22Rv1 (cell line): ENCODE measurements around the gene GAPT.

Experiments
- H3K27ac ChIP-seq: fragments of 450-650 bp; 2 replicates; pipeline ENCODE4 v1.5.1; 2017
- ZFX ChIP-seq: fragments of 450-650 bp; IDR thresholded peaks from 2 replicates; pipeline ENCODE4 v1.6.1; 2017; ENCODE audit warnings: antibody characterized with exemption, borderline replicate concordance
- TF ChIP-seq, protein P1 (sequence below): fragments of 450-650 bp; IDR thresholded peaks from 2 replicates; pipeline ENCODE4 v1.5.1; 2017; ENCODE audit warnings: mild to moderate bottlenecking

Gene GAPT

DNA sequence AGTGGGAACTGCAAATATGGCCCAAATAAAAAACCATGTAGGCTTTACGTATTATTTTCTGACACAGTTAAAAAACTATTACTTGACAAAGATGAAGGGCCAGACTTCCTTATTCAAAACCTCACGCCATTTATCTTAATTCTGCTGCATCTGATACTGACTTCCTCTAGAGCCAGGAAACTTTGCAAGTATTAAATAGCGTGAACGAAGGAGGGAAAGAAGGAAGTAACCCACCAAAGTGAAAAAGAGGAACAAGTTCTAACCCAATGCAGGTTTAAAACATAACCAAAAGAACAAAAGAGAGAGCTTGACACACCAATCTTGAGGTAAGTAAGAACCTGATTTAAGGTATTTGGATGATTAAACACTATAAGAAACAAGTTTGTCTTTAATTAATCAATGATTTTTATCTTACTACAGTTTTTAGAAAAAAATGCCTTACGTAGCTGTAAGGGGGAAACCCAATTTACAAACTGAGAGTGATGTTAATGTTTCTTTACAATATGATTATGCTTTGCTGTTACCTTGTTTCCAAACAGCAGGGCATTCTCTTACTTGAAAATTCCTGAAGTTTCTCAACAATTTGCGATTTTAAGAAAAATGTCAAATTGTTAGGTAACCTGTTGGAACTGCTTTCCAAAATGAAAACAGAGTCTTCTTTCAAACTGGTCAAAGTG lies at the start of gene GAPT:
Gene GAPT (plus strand): TSS at position 220 of the 677 bp plus-strand sequence. CDS start 3,102 bp downstream, outside the sequence.
- TF ChIP-seq ZFX: no peak
- TF ChIP-seq, protein P1, sequence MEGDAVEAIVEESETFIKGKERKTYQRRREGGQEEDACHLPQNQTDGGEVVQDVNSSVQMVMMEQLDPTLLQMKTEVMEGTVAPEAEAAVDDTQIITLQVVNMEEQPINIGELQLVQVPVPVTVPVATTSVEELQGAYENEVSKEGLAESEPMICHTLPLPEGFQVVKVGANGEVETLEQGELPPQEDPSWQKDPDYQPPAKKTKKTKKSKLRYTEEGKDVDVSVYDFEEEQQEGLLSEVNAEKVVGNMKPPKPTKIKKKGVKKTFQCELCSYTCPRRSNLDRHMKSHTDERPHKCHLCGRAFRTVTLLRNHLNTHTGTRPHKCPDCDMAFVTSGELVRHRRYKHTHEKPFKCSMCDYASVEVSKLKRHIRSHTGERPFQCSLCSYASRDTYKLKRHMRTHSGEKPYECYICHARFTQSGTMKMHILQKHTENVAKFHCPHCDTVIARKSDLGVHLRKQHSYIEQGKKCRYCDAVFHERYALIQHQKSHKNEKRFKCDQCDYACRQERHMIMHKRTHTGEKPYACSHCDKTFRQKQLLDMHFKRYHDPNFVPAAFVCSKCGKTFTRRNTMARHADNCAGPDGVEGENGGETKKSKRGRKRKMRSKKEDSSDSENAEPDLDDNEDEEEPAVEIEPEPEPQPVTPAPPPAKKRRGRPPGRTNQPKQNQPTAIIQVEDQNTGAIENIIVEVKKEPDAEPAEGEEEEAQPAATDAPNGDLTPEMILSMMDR: no peak
- no peak within 1 kb of the TSS for H3K27ac ChIP-seq

DNA sequence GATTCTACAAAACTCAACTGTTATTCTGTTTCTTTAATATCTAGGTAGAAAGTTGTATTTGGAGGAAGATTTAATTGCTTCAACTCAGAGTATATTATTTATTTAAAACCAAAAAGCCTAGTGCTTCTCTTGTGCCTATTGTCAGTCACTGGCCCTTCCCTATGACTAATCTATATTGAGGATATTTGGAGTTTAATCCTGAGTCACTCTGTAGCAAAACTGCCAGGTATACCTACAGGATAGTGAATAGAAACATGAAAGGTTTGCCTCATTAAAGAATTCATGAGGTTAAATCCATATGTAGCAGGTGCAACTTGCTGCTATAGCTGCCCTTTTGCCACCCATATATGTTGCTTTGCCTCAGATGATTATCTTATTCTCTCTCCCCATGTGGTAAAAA lies 46.4 kb upstream of the GAPT start:
- H3K27ac ChIP-seq: no peak overlapping the region
- TF ChIP-seq ZFX: no peak
- TF ChIP-seq, protein P1: no peak

DNA sequence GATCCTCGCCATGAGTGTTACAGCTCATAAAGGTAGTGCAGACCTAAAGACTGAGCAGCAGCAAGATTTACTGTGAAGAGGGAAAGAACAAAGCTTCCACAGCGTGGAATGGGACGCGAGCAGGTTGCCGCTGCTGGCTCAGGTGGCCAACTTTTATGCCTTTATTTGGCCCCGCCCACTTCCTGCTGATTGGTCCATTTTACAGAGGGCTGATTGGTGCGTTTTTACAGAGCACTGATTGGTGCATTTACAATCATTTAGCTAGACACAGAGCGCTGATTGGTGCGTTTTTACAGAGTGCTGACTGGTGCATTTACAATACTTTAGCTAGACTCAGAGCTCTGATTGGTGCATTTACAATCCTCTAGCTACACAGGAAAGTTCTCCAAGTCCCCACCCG lies 45.2 kb upstream of the GAPT start:
- TF ChIP-seq ZFX: no peak
- TF ChIP-seq, protein P1: no peak
- H3K27ac ChIP-seq: no peak overlapping the region

GRCh38 chr5:58447226-58447625 lies 44.0 kb upstream of the GAPT start:
- H3K27ac ChIP-seq: no peak overlapping the region
- TF ChIP-seq, protein P1: no peak
- TF ChIP-seq ZFX: no peak

DNA sequence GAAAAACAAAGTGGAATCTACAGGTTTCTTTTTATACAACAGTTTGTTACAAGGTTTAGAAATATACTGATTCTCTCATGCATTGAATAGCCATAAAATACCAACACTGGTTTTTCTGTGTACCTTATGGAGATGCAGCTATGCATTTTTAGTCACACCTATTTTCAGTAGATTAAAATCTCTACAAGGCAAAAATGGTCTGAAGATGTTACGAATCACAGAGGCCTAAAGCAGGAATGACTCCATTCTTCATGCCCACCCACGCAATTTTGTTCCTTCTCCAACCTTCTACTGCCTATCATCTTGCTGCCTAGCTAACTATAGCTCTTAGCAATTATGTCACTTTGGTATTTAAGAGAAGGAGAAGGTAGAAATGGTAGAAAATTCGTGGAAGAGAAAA lies 41.2 kb upstream of the GAPT start:
- no peak for TF ChIP-seq ZFX
- TF ChIP-seq, protein P1: no peak
- no peak overlapping the region for H3K27ac ChIP-seq

DNA sequence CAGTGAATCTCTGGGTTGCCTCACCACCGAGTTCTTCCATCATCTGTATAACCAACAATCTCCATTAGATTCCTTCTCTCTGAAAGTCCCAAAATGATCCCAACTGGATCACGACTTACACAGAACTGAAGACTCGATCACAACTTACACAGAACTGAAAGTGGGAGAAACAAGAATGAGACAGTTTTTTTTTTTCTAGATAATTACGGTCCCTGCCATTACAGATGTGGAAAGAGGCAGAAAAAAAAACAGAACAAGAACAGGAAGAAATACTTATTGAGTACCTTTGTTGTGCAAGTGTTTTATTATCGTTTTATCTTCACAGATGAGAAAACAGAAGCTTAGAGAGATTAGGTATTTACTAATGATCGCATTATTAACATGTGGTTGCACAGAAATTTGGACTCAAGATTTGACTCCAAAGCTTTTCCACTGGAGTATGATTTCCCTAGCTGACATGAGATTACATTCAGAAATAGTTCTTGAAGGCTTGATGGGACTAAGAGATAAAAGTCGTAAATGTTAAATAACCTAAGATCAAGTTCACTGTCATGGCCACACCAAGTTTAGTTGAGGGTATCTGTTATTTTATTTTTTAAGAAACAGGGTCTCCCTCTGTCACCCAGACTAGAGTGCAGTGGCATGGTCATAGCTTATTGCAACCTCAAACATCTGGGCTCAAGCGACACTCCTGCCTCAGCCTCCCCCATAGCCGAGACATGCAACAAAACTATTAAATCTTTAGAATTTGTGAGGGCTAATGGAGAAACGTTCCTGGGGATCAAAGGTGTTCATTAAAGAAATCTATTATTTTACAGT lies 40.2 kb upstream of the GAPT start:
- TF ChIP-seq ZFX: no peak
- TF ChIP-seq, protein P1: no peak
- H3K27ac ChIP-seq: no peak overlapping the region
